Kidney (tissue), 14 donors: Measurements from ENCODE around the gene TEN1. TPM values are rescaled to one million over a fixed set of nuclear protein-coding genes. Genes with fewer than 3 reads are reported as not detected.
"Not testable (repeated sequence)": the region's sequence is repeated elsewhere in the genome, so short reads cannot be mapped to it uniquely, and the experiment has no call there.

Experiments
- DNase-seq, 5 donors: peaks; one replicate each; pipeline ENCODE4 v3.0.0-alpha.2; 2013 to 2020
- FAIRE-seq: peaks from 2 replicates; lab custom pipeline; 2012; peaks lifted over from hg19 to GRCh38; lab: Jason Lieb, UNC
- H3K27ac ChIP-seq, 2 donors: one replicate each; pipeline ENCODE4 v1.7.0; 2013; ENCODE audit warnings: low read depth in 2 of 2, low read length in 2 of 2, inconsistent platforms in 1 of 2
- H3K27me3 ChIP-seq: one replicate; pipeline ENCODE4 v1.7.1; 2013; ENCODE audit warnings: low read length, inconsistent platforms; ENCODE audit not compliant: control insufficient read depth, insufficient read depth
- H3K36me3 ChIP-seq, 3 donors: one replicate each; pipeline versions ENCODE4 v1.7.0 to v1.7.1; 2013; ENCODE audit warnings: low read length in 3 of 3, control low read depth in 1 of 3, inconsistent platforms in 1 of 3; ENCODE audit not compliant: insufficient read depth in 3 of 3, control insufficient read depth in 2 of 3
- H3K4me1 ChIP-seq, 3 donors: one replicate each; pipeline versions ENCODE4 v1.7.0 to v1.7.1; 2013; ENCODE audit warnings: low read length in 3 of 3, inconsistent platforms in 1 of 3, low read depth in 1 of 3; ENCODE audit not compliant: control insufficient read depth in 2 of 3, insufficient read depth in 2 of 3
- H3K4me3 ChIP-seq, 3 donors: one replicate each; pipeline versions ENCODE4 v1.7.0 to v1.8.1; 2013; ENCODE audit warnings: low read length in 3 of 3, control low read depth in 1 of 3, inconsistent platforms in 1 of 3
- H3K9ac ChIP-seq, 3 donors: one replicate each; pipeline versions ENCODE4 v1.7.0 to v1.7.1; 2013; ENCODE audit warnings: low read length in 3 of 3, control low read depth in 1 of 3, inconsistent platforms in 1 of 3
- H3K9me3 ChIP-seq, 3 donors: one replicate each; pipeline versions ENCODE4 v1.7.0 to v1.7.1; 2013; ENCODE audit warnings: low read length in 3 of 3, control low read depth in 1 of 3, inconsistent platforms in 1 of 3; ENCODE audit not compliant: control insufficient read depth in 2 of 3, insufficient read depth in 1 of 3
- CTCF ChIP-seq: IDR thresholded peaks from 3 replicates; pipeline ENCODE4 v1.5.1; 2012; ENCODE audit warnings: mild to moderate bottlenecking, moderate library complexity, borderline replicate concordance; ENCODE audit not compliant: insufficient read depth; ENCODE audit errors: extremely low read depth
- intact Hi-C: fragments of 100-400 bp; cut with DNase I; formaldehyde crosslinking; loops from one replicate; pipeline ENCODE4 v1.11.1; 2022
- polyA plus RNA-seq: library from polyadenylated mRNA; stranded (reverse); fragments of 350-450 nt; fragmentation: Illumina TruSeq; extraction: RNeasy Lipid Tissue Mini Kit (QIAGEN cat#74804); gene quantifications from one replicate; pipeline ENCODE4 v1.2.3, GENCODE V29; 2014; ENCODE audit warnings: low read depth, low replicate concordance; ENCODE audit not compliant: insufficient read depth
- total RNA-seq: library from RNA; stranded (reverse); fragmentation: NEBNext Ultra II Directional; extraction: Animal tissue kit (Norgen Biotek cat#: 25700); gene quantifications from one replicate; pipeline ENCODE4 v1.2.1, GENCODE V29; 2021
- donor health status: control.
- donor health status: control.
- donor health status: control.
- donor health status: control.
- donor health status: control.
- donor health status: DM: yes; HTN: yes; CAD: no.
- donor health status: Normal renal cell carcinoma (clear cell type).

Gene TEN1
- total and polyA plus RNA-seq, 2 donors from 2014 or later, result 21.3 to 40.8 TPM

- Histone ChIP-seq H3K4me3 (no peak overlapping the region), H3K36me3 (peaks cover 10 to 31% (median 27%) of the 10 kb centered on the region in 3 donors), H3K9me3 (no peaks in the 10 kb centered on the region), H3K4me1 (peaks cover 0 to 7% (median 0%) of the 10 kb centered on the region in 3 donors), H3K27me3 (no peaks in the 10 kb centered on the region), H3K9ac (no peak overlapping the region), H3K27ac (no peak overlapping the region)
- FAIRE-seq (no peak), DNase-seq (peak in 1 of 5 donors; percentile 4)
- no peak for TF ChIP-seq CTCF
- intact Hi-C loops, result no loop called here
Measured at GRCh38 chr17:76038050-76038449, 59.0 kb downstream of the TEN1 start.

GRCh38 chr17:76039121-76039520, 60.1 kb downstream of the TEN1 start:
- DNase-seq (peak in 1 of 5 donors; percentile 9), FAIRE-seq (no peak)
- Histone ChIP-seq H3K4me3 (no peak overlapping the region), H3K9ac (no peak overlapping the region), H3K27me3 (no peaks in the 10 kb centered on the region), H3K36me3 (peaks cover 15 to 41% (median 37%) of the 10 kb centered on the region in 3 donors), H3K9me3 (no peaks in the 10 kb centered on the region), H3K4me1 (peaks cover 0 to 7% (median 0%) of the 10 kb centered on the region in 3 donors), H3K27ac (no peak overlapping the region)
- intact Hi-C loops, result no loop called here
- no peak for TF ChIP-seq CTCF

GRCh38 chr17:76040376-76040775, 61.3 kb downstream of the TEN1 start:
- Histone ChIP-seq H3K27me3 (no peaks in the 10 kb centered on the region), H3K9me3 (no peaks in the 10 kb centered on the region), H3K36me3 (peaks cover 17 to 53% (median 48%) of the 10 kb centered on the region in 3 donors), H3K27ac (no peak overlapping the region), H3K9ac (no peak overlapping the region), H3K4me3 (no peak overlapping the region), H3K4me1 (peaks cover 0 to 7% (median 0%) of the 10 kb centered on the region in 3 donors)
- intact Hi-C loops, result no loop called here
- FAIRE-seq (no peak), DNase-seq (peak in 1 of 5 donors; percentile 9)
- no peak for TF ChIP-seq CTCF

- H3K9me3 ChIP-seq, H3K4me3 ChIP-seq, H3K27ac ChIP-seq, FAIRE-seq, DNase-seq, H3K9ac ChIP-seq, intact Hi-C loops, H3K4me1 ChIP-seq, H3K27me3 ChIP-seq: not testable (repeated sequence)
- peaks cover 23 to 68% (median 56%) of the 10 kb centered on the region in 3 donors for H3K36me3 ChIP-seq
Measured at GRCh38 chr17:76042868-76043267, 63.8 kb downstream of the TEN1 start.

- H3K27me3 ChIP-seq, FAIRE-seq, H3K4me1 ChIP-seq, H3K27ac ChIP-seq, H3K4me3 ChIP-seq, H3K9me3 ChIP-seq, H3K9ac ChIP-seq, intact Hi-C loops: not testable (repeated sequence)
- H3K36me3 ChIP-seq, result peaks cover 26 to 71% (median 60%) of the 10 kb centered on the region in 3 donors
- peak in 1 of 5 donors; percentile 7 for DNase-seq
Measured at GRCh38 chr17:76044475-76045007, 65.5 kb downstream of the TEN1 start.
